ENCODE results near the gene RSF1.
"Not testable (repeated sequence)": the region's sequence is repeated elsewhere in the genome, so short reads cannot be mapped to it uniquely, and the experiment has no call there.

RSF1 gene

GRCh38 chr11:77672264-77672663 is 148.3 kb downstream of the RSF1 start:
- no peak for DNase-seq

GRCh38 chr11:77669848-77670511 is 150.5 kb downstream of the RSF1 start:
- no peak for DNase-seq

GRCh38 chr11:77668760-77669159 is 151.8 kb downstream of the RSF1 start:
- DNase-seq, result no peak

- DNase-seq, result no peak
Measured at GRCh38 chr11:77665240-77665965, 155.1 kb downstream of the RSF1 start.

GRCh38 chr11:77661670-77662069 is 158.9 kb downstream of the RSF1 start:
- DNase-seq, result no peak

GRCh38 chr11:77660947-77661346 is 159.6 kb downstream of the RSF1 start:
- DNase-seq, result no peak

- no peak for DNase-seq
Measured at GRCh38 chr11:77658213-77659013, 162.1 kb downstream of the RSF1 start.

- no peak for DNase-seq
Measured at GRCh38 chr11:77656362-77656761, 164.2 kb downstream of the RSF1 start.

GRCh38 chr11:77654770-77655434 is 165.6 kb downstream of the RSF1 start:
- DNase-seq, result no peak

- no peak for DNase-seq
Measured at GRCh38 chr11:77650123-77650522, 170.4 kb downstream of the RSF1 start.

- DNase-seq, result no peak
Measured at GRCh38 chr11:77647654-77648305, 172.7 kb downstream of the RSF1 start.

- DNase-seq, result no peak
Measured at GRCh38 chr11:77644887-77645286, 175.6 kb downstream of the RSF1 start.

- no peak for DNase-seq
Measured at GRCh38 chr11:77642228-77642627, 178.3 kb downstream of the RSF1 start.

- DNase-seq, result peak; percentile 83
Measured at GRCh38 chr11:77637345-77638165, 183.0 kb downstream of the RSF1 start, which contains the start of gene CLNS1A. Gene CLNS1A (minus strand): TSS chr11:77637794. CDS start chr11:77637714, 80 bp downstream.

GRCh38 chr11:77636731-77637344 is 183.7 kb downstream of the RSF1 start:
- no peak for DNase-seq

GRCh38 chr11:77633926-77634325 is 186.6 kb downstream of the RSF1 start:
- DNase-seq, result not testable (repeated sequence)

- no peak for DNase-seq
Measured at GRCh38 chr11:77630157-77630710, 190.3 kb downstream of the RSF1 start.

- DNase-seq, result no peak
Measured at GRCh38 chr11:77619576-77620198, 200.8 kb downstream of the RSF1 start.

GRCh38 chr11:77617892-77618291 is 202.6 kb downstream of the RSF1 start:
- no peak for DNase-seq

GRCh38 chr11:77611921-77612320 is 208.6 kb downstream of the RSF1 start:
- DNase-seq, result no peak

All from DMS 273 treated with DMSO at 0.1 percent for 48 hours (cell line).